HepG2 (cell line): ENCODE measurements around the gene HSF2BP. TPM values are rescaled to one million over a fixed set of nuclear protein-coding genes. Genes with fewer than 3 reads are reported as not detected.

ENCODE experiments used
- ERF ChIP-seq: IDR thresholded peaks from 2 replicates; pipeline ENCODE4 v1.6.1; 2018; ENCODE audit warnings: missing biosample characterization, missing genetic modification reagents
- FOXP1 ChIP-seq, 2 experiments: fragments of 450-650 bp in 1 of 2; IDR thresholded peaks; 2 replicates each; pipeline ENCODE4 v1.6.1; 2017 to 2018; ENCODE audit warnings: antibody characterized with exemption in 1 of 2
- MXI1 ChIP-seq: IDR thresholded peaks from 3 replicates; pipeline ENCODE4 v1.6.1; 2012; ENCODE audit warnings: low read depth, low read length, inconsistent platforms, borderline replicate concordance
- NFIC ChIP-seq: IDR thresholded peaks from 2 replicates; pipeline ENCODE4 v1.6.1; 2012; ENCODE audit warnings: mild to moderate bottlenecking, low read length, inconsistent platforms
- REXO4 ChIP-seq: sonication (generic); formaldehyde crosslinking; IDR thresholded peaks from 2 replicates; pipeline ENCODE4 v1.8.0; 2022; ENCODE audit warnings: missing genetic modification reagents, mild to moderate bottlenecking, borderline replicate concordance
- SP140L ChIP-seq: sonication (generic); formaldehyde crosslinking; IDR thresholded peaks from 2 replicates; pipeline ENCODE4 v1.4.0; 2020; ENCODE audit warnings: missing genetic modification reagents, borderline replicate concordance
- SRSF1 ChIP-seq: fragments of 200-400 bp; formaldehyde crosslinking; optimal IDR thresholded peaks from 2 replicates; pipeline ENCODE3; 2017; ENCODE audit warnings: mild to moderate bottlenecking, low read depth, low read length, moderate library complexity
- TCF12 ChIP-seq, 2 experiments: fragments of 450-650 bp in 1 of 2; sonication (generic) in 1 of 2; formaldehyde crosslinking in 1 of 2; IDR thresholded peaks; 2 replicates each; pipeline versions ENCODE4 v1.6.1 to v1.8.0; 2017 to 2022; ENCODE audit warnings: antibody characterized with exemption in 1 of 2, mild to moderate bottlenecking in 1 of 2, missing genetic modification reagents in 1 of 2, moderate library complexity in 1 of 2
- ZBTB7A ChIP-seq: sonication (generic); formaldehyde crosslinking; IDR thresholded peaks from 2 replicates; pipeline ENCODE4 v1.8.0; 2022; ENCODE audit warnings: mild to moderate bottlenecking, missing genetic modification reagents
- ZNF230 ChIP-seq: sonication (generic); formaldehyde crosslinking; IDR thresholded peaks from 2 replicates; pipeline ENCODE4 v1.4.0; 2020; ENCODE audit warnings: mild to moderate bottlenecking, missing genetic modification reagents
- ZNF468 ChIP-seq: sonication (generic); formaldehyde crosslinking; IDR thresholded peaks from 2 replicates; pipeline ENCODE4 v1.8.0; 2022; ENCODE audit warnings: mild to moderate bottlenecking, moderate library complexity, missing genetic modification reagents
- ZNF549 ChIP-seq: sonication (generic); formaldehyde crosslinking; IDR thresholded peaks from 2 replicates; pipeline ENCODE4 v1.5.0; 2020; ENCODE audit warnings: missing genetic modification reagents
- ZNF672 ChIP-seq: sonication (generic); formaldehyde crosslinking; IDR thresholded peaks from 2 replicates; pipeline ENCODE4 v1.8.1; 2022; ENCODE audit warnings: missing genetic modification reagents
- ZNF766 ChIP-seq: sonication (generic); formaldehyde crosslinking; IDR thresholded peaks from 2 replicates; pipeline ENCODE4 v1.5.0; 2020; ENCODE audit warnings: missing genetic modification reagents, borderline replicate concordance
- ZNF782 ChIP-seq: sonication (generic); formaldehyde crosslinking; IDR thresholded peaks from 2 replicates; pipeline ENCODE4 v1.4.0; 2020; ENCODE audit warnings: missing genetic modification reagents, mild to moderate bottlenecking, borderline replicate concordance
- polyA plus RNA-seq, 8 experiments: library from polyadenylated mRNA; depleted of rRNA in 3 of 8; stranded (reverse) in 7 of 8; unstranded in 1 of 8; fragments of >200 nt; fragmentation: Illumina TruSeq in 4 of 8; extraction: Trizol in 4 of 8; gene quantifications; 2 replicates each; pipeline versions ENCODE4 v1.2.1 to v1.2.3, GENCODE V29; 2011 to 2016; ENCODE audit warnings: low read depth in 4 of 8, missing spikeins in 1 of 8, mixed read lengths in 1 of 8; ENCODE audit not compliant: insufficient read depth in 1 of 8
- total RNA-seq, 5 experiments: library from RNA; depleted of rRNA; stranded (reverse); fragments of >200 nt; fragmentation: Illumina TruSeq; extraction: Trizol; gene quantifications; 2 replicates each; pipeline ENCODE4 v1.2.3, GENCODE V29; 2016; ENCODE audit warnings: low read depth in 1 of 5
- TF ChIP-seq, protein P1 (sequence below): sonication (generic); formaldehyde crosslinking; conservative IDR thresholded peaks from 2 replicates; pipeline ENCODE4 v1.4.0; 2020; ENCODE audit warnings: mild to moderate bottlenecking, missing genetic modification reagents, moderate library complexity
- TF ChIP-seq, protein P2 (sequence below): sonication (generic); formaldehyde crosslinking; IDR thresholded peaks from 2 replicates; pipeline ENCODE4 v1.8.1; 2023; ENCODE audit warnings: mild to moderate bottlenecking, inconsistent platforms, moderate library complexity, missing genetic modification reagents, borderline replicate concordance
- TF ChIP-seq, protein P3 (sequence below): sonication (generic); formaldehyde crosslinking; IDR thresholded peaks from 2 replicates; pipeline ENCODE4 v1.5.0; 2020; ENCODE audit warnings: mild to moderate bottlenecking, low read depth, missing genetic modification reagents, borderline replicate concordance
- TF ChIP-seq, protein P4 (sequence below): sonication (generic); formaldehyde crosslinking; IDR thresholded peaks from 2 replicates; pipeline ENCODE4 v1.5.1; 2020; ENCODE audit warnings: missing genetic modification reagents, mild to moderate bottlenecking, borderline replicate concordance
- TF ChIP-seq, protein P5 (sequence below): sonication (generic); formaldehyde crosslinking; IDR thresholded peaks from 2 replicates; pipeline ENCODE4 v1.9.0; 2021; ENCODE audit warnings: missing genetic modification reagents, mild to moderate bottlenecking, borderline replicate concordance

Gene HSF2BP
- total and polyA plus RNA-seq, 2 of the 13 experiments (the other 11 are each of a cell fraction or from before 2014, with no cell fraction given): 0.67 to 2.2 TPM

DNA sequence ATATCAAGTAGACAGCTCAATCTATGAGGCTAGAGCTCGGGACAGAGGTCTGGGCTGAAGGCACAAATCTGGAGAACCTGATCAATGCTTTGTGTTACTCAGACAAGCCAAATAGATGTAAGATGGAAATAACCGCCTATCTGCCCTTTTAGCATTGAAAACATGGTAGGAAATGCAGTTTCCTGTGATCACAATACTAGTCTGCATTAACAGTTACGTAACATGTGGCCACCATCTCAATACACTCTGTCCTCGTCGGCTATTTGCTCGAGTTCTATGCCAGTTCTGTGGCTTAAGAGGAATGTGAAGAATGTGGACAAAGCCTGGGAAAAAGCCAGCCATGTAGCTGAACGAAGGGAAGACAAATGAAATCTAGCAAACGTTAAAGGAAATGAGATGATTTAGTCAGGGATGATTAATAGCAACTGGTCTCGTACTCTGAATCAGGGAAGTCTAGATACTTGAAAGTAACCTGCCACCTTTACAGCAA, 73.3 kb downstream of the HSF2BP start (continued):
- TF ChIP-seq, protein P1, sequence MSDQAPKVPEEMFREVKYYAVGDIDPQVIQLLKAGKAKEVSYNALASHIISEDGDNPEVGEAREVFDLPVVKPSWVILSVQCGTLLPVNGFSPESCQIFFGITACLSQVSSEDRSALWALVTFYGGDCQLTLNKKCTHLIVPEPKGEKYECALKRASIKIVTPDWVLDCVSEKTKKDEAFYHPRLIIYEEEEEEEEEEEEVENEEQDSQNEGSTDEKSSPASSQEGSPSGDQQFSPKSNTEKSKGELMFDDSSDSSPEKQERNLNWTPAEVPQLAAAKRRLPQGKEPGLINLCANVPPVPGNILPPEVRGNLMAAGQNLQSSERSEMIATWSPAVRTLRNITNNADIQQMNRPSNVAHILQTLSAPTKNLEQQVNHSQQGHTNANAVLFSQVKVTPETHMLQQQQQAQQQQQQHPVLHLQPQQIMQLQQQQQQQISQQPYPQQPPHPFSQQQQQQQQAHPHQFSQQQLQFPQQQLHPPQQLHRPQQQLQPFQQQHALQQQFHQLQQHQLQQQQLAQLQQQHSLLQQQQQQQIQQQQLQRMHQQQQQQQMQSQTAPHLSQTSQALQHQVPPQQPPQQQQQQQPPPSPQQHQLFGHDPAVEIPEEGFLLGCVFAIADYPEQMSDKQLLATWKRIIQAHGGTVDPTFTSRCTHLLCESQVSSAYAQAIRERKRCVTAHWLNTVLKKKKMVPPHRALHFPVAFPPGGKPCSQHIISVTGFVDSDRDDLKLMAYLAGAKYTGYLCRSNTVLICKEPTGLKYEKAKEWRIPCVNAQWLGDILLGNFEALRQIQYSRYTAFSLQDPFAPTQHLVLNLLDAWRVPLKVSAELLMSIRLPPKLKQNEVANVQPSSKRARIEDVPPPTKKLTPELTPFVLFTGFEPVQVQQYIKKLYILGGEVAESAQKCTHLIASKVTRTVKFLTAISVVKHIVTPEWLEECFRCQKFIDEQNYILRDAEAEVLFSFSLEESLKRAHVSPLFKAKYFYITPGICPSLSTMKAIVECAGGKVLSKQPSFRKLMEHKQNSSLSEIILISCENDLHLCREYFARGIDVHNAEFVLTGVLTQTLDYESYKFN (CRISPR knock-in tag): peak; percentile 74
- TF ChIP-seq SRSF1: no peak
- TF ChIP-seq NFIC: peak; percentile 74; the same call in 1 of the 2 replicates
- TF ChIP-seq, protein P2, sequence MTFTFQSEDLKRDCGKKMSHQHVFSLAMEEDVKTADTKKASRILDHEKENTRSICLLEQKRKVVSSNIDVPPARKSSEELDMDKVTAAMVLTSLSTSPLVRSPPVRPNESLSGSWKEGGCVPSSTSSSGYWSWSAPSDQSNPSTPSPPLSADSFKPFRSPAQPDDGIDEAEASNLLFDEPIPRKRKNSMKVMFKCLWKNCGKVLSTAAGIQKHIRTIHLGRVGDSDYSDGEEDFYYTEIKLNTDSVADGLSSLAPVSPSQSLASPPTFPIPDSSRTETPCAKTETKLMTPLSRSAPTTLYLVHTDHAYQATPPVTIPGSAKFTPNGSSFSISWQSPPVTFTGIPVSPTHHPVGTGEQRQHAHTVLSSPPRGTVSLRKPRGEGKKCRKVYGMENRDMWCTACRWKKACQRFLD (CRISPR knock-in tag): no peak
- no peak for TF ChIP-seq SP140L (CRISPR knock-in tag)
- TF ChIP-seq, protein P3, sequence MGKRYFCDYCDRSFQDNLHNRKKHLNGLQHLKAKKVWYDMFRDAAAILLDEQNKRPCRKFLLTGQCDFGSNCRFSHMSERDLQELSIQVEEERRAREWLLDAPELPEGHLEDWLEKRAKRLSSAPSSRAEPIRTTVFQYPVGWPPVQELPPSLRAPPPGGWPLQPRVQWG (CRISPR knock-in tag): no peak
- no peak for TF ChIP-seq ZNF672
- TF ChIP-seq ZNF549: no peak
- TF ChIP-seq MXI1: no peak
- TF ChIP-seq ERF: peak; percentile 82
- TF ChIP-seq, protein P4, sequence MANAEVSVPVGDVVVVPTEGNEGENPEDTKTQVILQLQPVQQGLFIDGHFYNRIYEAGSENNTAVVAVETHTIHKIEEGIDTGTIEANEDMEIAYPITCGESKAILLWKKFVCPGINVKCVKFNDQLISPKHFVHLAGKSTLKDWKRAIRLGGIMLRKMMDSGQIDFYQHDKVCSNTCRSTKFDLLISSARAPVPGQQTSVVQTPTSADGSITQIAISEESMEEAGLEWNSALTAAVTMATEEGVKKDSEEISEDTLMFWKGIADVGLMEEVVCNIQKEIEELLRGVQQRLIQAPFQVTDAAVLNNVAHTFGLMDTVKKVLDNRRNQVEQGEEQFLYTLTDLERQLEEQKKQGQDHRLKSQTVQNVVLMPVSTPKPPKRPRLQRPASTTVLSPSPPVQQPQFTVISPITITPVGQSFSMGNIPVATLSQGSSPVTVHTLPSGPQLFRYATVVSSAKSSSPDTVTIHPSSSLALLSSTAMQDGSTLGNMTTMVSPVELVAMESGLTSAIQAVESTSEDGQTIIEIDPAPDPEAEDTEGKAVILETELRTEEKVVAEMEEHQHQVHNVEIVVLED: no peak
- TF ChIP-seq ZBTB7A: no peak
- TF ChIP-seq, protein P5, sequence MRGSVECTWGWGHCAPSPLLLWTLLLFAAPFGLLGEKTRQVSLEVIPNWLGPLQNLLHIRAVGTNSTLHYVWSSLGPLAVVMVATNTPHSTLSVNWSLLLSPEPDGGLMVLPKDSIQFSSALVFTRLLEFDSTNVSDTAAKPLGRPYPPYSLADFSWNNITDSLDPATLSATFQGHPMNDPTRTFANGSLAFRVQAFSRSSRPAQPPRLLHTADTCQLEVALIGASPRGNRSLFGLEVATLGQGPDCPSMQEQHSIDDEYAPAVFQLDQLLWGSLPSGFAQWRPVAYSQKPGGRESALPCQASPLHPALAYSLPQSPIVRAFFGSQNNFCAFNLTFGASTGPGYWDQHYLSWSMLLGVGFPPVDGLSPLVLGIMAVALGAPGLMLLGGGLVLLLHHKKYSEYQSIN (CRISPR knock-in tag): no peak
- TF ChIP-seq ZNF230: no peak
- no peak for TF ChIP-seq ZNF782 (CRISPR knock-in tag)
- TF ChIP-seq FOXP1 (IDR thresholded peaks at IDR 0.05): no peak
- peak; percentile 31 for TF ChIP-seq FOXP1 (CRISPR knock-in tag; IDR thresholded peaks at IDR 0.05)
- TF ChIP-seq ZNF468 (CRISPR knock-in tag): no peak
- no peak for TF ChIP-seq REXO4 (CRISPR knock-in tag)
- no peak for TF ChIP-seq ZNF766 (CRISPR knock-in tag)
- TF ChIP-seq TCF12 (IDR thresholded peaks at IDR 0.05): no peak
- no peak for TF ChIP-seq TCF12 (CRISPR knock-in tag; IDR thresholded peaks at IDR 0.05)
